H1 (cell line): ENCODE measurements around the gene LSM4. TPM values are rescaled to one million over a fixed set of nuclear protein-coding genes. Genes with fewer than 3 reads are reported as not detected.

ENCODE experiments used
- BACH1 ChIP-seq: IDR thresholded peaks from 2 replicates; pipeline ENCODE4 v1.6.1; 2012; ENCODE audit warnings: low read length, improper control_type of control experiment
- CBX8 ChIP-seq: fragments of 300-800, 300-1000 bp; sonication (generic); IDR thresholded peaks from 2 replicates; pipeline ENCODE4 v1.7.1; 2016; ENCODE audit warnings: low read depth, low read length, borderline replicate concordance
- CHD7 ChIP-seq: fragments of 300-600 bp; sonication (generic); IDR thresholded peaks from 2 replicates; pipeline ENCODE4 v1.7.1; 2012; ENCODE audit warnings: low read length, moderate library complexity, mild to moderate bottlenecking, inconsistent platforms; ENCODE audit not compliant: insufficient replicate concordance
- EP300 ChIP-seq, 2 experiments: IDR thresholded peaks; 1 replicate in 1 of 2; 2 replicates in 1 of 2; pipeline ENCODE4 v1.6.1; 2011 to 2012; ENCODE audit warnings: low read depth in 2 of 2, low read length in 2 of 2, mild to moderate bottlenecking in 2 of 2, borderline replicate concordance in 1 of 2, inconsistent platforms in 1 of 2, moderate library complexity in 1 of 2
- HDAC6 ChIP-seq: IDR thresholded peaks from one replicate; pipeline ENCODE4 v1.7.1; 2012; ENCODE audit warnings: low read depth, mild to moderate bottlenecking, inconsistent platforms, low read length, moderate library complexity
- JUND ChIP-seq: IDR thresholded peaks from 2 replicates; pipeline ENCODE4 v1.6.1; 2011; ENCODE audit warnings: mild to moderate bottlenecking, improper control_type of control experiment, low read length
- MAFK ChIP-seq: IDR thresholded peaks from 2 replicates; pipeline ENCODE4 v1.6.1; 2012; ENCODE audit warnings: low read depth, mild to moderate bottlenecking, improper control_type of control experiment, low read length
- NANOG ChIP-seq: IDR thresholded peaks from 2 replicates; pipeline ENCODE4 v1.6.1; 2011; ENCODE audit warnings: low read length, low read depth, mild to moderate bottlenecking, inconsistent platforms; ENCODE audit not compliant: insufficient read depth, poor library complexity, severe bottlenecking
- SP2 ChIP-seq: IDR thresholded peaks from 2 replicates; pipeline ENCODE4 v1.6.1; 2012; ENCODE audit warnings: mild to moderate bottlenecking, low read length, inconsistent platforms
- TAF1 ChIP-seq: IDR thresholded peaks from 2 replicates; pipeline ENCODE4 v1.6.1; 2011; ENCODE audit warnings: mild to moderate bottlenecking, low read depth, low read length
- polyA plus RNA-seq, 7 experiments: library from polyadenylated mRNA; depleted of rRNA in 3 of 7; stranded (reverse) in 5 of 7; unstranded in 2 of 7; fragments of >200 nt in 5 of 7; fragments of 200-250 nt in 2 of 7; gene quantifications; 1 replicate in 5 of 7; 2 replicates in 1 of 7; 4 replicates in 1 of 7; pipeline versions ENCODE4 v1.2.1 to v1.2.3, GENCODE V29; 2011 to 2013; ENCODE audit warnings: missing spikeins in 2 of 7, mixed read lengths in 2 of 7
- total RNA-seq: library from RNA; stranded (reverse); fragmentation: NEBNext Ultra II Directional; extraction: Animal tissue kit (Norgen Biotek cat#: 25700); gene quantifications from 2 replicates; pipeline ENCODE4 v1.2.1, GENCODE V29; 2021

LSM4 gene
- total and polyA plus RNA-seq, 2 of the 8 experiments (the other 6 are each of a cell fraction or from before 2014, with no cell fraction given), result 302 to 319 TPM

GRCh38 chr19:18340190-18340989 is 17.5 kb upstream of the LSM4 start, which contains the start of gene PGPEP1 (continued):
- TF ChIP-seq EP300 (IDR thresholded peaks at IDR 0.05; ENCODE audit: borderline replicate concordance in 1 of 2, low read depth in 2 of 2, low read length in 2 of 2) (no peak), HDAC6 (no peak), MAFK (no peak), TAF1 (peak; percentile 72; the same call in 1 of the 2 replicates), JUND (no peak), CBX8 (no peak), NANOG (no peak), BACH1 (peak; percentile 96), CHD7 (no peak), SP2 (no peak)
